ENCODE data around the gene TM4SF1.

Gene TM4SF1

DNA sequence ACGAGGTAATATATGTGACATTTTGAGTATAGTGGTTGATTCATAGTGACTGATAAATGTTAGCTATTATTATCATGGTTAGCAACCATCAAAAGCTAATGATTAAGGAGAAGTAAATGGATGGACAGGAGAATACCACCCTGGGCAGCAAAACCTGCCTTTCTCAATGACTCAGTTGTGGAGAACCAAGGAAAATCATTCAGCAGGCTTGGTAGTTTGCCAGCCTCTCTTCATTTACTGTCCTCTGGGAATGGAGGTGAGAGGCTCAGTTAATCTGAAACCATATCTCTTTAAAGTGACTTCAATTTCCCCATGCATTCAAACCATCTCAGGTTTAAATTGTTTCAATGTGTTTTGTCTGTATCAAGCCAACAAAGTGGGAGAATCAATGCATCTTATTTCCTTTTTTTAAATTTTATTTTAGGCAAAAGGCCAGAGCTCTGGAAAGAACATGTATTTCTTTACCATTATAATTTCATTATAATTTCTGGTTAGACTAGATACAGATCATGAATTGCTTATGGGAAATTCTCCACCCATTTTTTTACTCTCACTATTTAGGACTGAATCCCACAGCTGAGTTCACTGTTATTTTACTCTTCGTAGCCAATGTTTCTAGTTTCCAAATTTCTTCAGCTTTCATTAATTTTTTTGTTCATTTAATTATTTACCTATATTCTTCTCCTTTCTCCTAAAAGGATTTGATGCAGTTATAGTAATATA lies 46.7 kb downstream of the TM4SF1 start:
- Histone ChIP-seq H3K79me2 (ENCODE audit: control insufficient read depth, insufficient read depth, low read length, unreplicated experiment) (no peaks in the 10 kb centered on the region), H3K27ac (ENCODE audit: low read depth, low read length) (no peak overlapping the region), H3K4me3 (ENCODE audit: low read depth, low read length) (no peak overlapping the region), H3K4me1 (ENCODE audit: control insufficient read depth, insufficient read depth, low read length, unreplicated experiment) (peaks cover 41% of the 10 kb centered on the region), H2AFZ (ENCODE audit: low read length, unreplicated experiment) (no peak overlapping the region), H3K27me3 (ENCODE audit: insufficient read depth, low read length) (no peaks in the 10 kb centered on the region), H3K36me3 (ENCODE audit: insufficient read depth, low read length) (no peaks in the 10 kb centered on the region)

DNA sequence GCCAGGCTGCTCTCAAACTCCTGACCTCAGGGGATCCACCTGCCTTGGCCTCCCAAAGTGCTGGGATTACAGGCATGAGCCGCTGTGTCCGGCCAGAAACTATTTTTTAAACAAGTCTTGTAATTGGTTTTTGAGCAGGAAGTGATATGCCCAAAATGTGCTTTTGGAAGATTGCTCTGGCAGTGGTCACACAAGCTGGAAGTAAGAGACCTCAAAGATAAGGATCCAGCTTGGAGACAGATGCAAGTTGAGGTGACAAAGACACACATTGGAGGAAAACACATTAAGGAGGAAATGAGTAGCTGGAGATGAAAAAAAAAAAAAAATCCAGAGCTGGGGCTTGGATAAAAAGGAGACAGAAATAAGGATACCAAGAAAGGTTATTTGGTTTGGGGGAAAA lies 50.3 kb downstream of the TM4SF1 start:
- Histone ChIP-seq H3K4me3 (ENCODE audit: low read depth, low read length) (no peak overlapping the region), H2AFZ (ENCODE audit: low read length, unreplicated experiment) (no peak overlapping the region), H3K27ac (ENCODE audit: low read depth, low read length) (no peak overlapping the region), H3K4me1 (ENCODE audit: control insufficient read depth, insufficient read depth, low read length, unreplicated experiment) (peaks cover 21% of the 10 kb centered on the region), H3K79me2 (ENCODE audit: control insufficient read depth, insufficient read depth, low read length, unreplicated experiment) (no peaks in the 10 kb centered on the region), H3K36me3 (ENCODE audit: insufficient read depth, low read length) (no peaks in the 10 kb centered on the region), H3K27me3 (ENCODE audit: insufficient read depth, low read length) (no peaks in the 10 kb centered on the region)

DNA sequence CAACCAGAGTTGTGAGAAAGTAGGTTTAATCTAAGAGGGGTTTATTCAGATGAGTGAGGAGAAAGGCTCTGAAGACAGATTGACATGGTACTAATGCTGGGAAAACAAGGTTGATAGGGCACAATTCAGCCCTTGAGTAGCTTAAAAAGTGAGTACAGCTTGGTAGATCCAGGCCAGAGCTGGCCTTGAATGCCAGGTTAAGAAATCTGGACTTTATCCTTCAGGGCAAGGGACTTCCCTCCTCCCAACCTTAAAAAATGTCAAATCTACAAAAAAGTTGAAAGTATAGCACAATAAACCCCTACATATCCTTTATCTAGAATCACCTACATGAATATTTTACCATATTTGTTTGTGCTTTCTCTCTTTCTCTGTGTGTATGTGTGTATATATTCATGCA lies 51.9 kb downstream of the TM4SF1 start:
- H3K36me3 ChIP-seq (ENCODE audit: insufficient read depth, low read length) = no peaks in the 10 kb centered on the region
- no peak overlapping the region for H2AFZ ChIP-seq (ENCODE audit: low read length, unreplicated experiment)
- H3K79me2 ChIP-seq (ENCODE audit: control insufficient read depth, insufficient read depth, low read length, unreplicated experiment) = no peaks in the 10 kb centered on the region
- H3K4me1 ChIP-seq (ENCODE audit: control insufficient read depth, insufficient read depth, low read length, unreplicated experiment) = peaks cover 6% of the 10 kb centered on the region
- no peaks in the 10 kb centered on the region for H3K27me3 ChIP-seq (ENCODE audit: insufficient read depth, low read length)
- H3K4me3 ChIP-seq (ENCODE audit: low read depth, low read length) = no peak overlapping the region
- H3K27ac ChIP-seq (ENCODE audit: low read depth, low read length) = no peak overlapping the region

DNA sequence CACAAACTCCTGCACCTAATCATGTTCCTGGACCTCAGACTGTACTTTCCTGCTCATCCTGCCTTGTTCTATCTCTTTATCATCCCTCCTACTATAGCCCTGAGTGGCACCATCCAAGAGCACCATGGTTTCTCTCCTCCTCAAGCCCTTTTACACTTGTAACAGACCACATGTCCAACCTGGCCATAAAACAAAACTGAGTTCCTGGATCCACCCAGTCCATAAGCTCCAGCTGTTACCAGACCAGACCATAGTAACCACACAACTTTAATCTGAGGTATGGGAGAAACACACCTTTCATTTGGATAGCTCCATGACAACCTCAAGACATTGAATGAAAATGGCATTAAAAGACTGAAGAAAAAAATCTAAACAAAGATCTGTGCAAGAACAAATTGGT lies 53.1 kb downstream of the TM4SF1 start:
- H3K36me3 ChIP-seq (ENCODE audit: insufficient read depth, low read length) = no peaks in the 10 kb centered on the region
- H3K4me1 ChIP-seq (ENCODE audit: control insufficient read depth, insufficient read depth, low read length, unreplicated experiment) = no peaks in the 10 kb centered on the region
- H3K27ac ChIP-seq (ENCODE audit: low read depth, low read length) = no peak overlapping the region
- no peaks in the 10 kb centered on the region for H3K79me2 ChIP-seq (ENCODE audit: control insufficient read depth, insufficient read depth, low read length, unreplicated experiment)
- no peak overlapping the region for H2AFZ ChIP-seq (ENCODE audit: low read length, unreplicated experiment)
- no peak overlapping the region for H3K4me3 ChIP-seq (ENCODE audit: low read depth, low read length)
- no peaks in the 10 kb centered on the region for H3K27me3 ChIP-seq (ENCODE audit: insufficient read depth, low read length)

DNA sequence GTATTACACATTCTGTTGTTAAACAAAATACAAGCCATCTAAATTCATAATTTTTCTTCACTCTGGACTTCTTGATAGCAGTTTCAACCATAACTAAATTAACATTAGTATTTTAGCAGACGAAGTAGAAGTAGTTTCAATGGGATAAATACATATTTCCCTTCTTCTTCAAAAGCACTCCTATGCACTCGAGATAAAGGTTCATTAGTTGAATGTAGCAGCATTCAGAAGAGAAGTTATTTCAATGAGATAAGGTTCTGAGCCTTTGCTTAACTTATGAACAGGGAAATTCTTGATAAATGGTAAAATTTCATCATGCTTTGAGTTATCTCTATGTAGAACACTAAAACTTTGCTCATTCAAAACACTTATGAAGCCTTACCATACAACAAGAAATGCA lies 55.8 kb downstream of the TM4SF1 start:
- Histone ChIP-seq H3K4me3 (ENCODE audit: low read depth, low read length) (no peak overlapping the region), H3K27me3 (ENCODE audit: insufficient read depth, low read length) (no peaks in the 10 kb centered on the region), H3K79me2 (ENCODE audit: control insufficient read depth, insufficient read depth, low read length, unreplicated experiment) (no peaks in the 10 kb centered on the region), H3K36me3 (ENCODE audit: insufficient read depth, low read length) (no peaks in the 10 kb centered on the region), H3K27ac (ENCODE audit: low read depth, low read length) (no peak overlapping the region), H3K4me1 (ENCODE audit: control insufficient read depth, insufficient read depth, low read length, unreplicated experiment) (peaks cover 4% of the 10 kb centered on the region), H2AFZ (ENCODE audit: low read length, unreplicated experiment) (no peak overlapping the region)

DNA sequence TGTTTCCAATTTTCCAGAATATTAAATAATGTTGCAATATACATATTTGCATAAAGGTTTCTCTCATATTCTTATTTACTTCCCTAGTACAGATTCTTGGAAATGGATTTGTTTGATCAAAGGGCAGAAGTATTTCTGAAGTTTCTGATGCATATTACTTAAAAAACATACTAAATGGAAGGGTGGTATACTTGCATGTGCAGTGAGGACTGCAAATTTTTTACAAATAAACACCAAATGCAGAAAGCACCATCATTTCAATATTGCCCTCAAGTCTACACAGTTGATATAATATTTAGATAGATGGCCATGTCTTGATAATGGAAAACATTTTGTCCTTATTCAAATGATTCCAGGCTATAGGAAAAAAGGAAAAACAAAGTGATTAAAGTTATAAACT lies 56.3 kb downstream of the TM4SF1 start:
- no peaks in the 10 kb centered on the region for H3K27me3 ChIP-seq (ENCODE audit: insufficient read depth, low read length)
- no peaks in the 10 kb centered on the region for H3K79me2 ChIP-seq (ENCODE audit: control insufficient read depth, insufficient read depth, low read length, unreplicated experiment)
- no peak overlapping the region for H2AFZ ChIP-seq (ENCODE audit: low read length, unreplicated experiment)
- no peak overlapping the region for H3K4me3 ChIP-seq (ENCODE audit: low read depth, low read length)
- no peaks in the 10 kb centered on the region for H3K36me3 ChIP-seq (ENCODE audit: insufficient read depth, low read length)
- no peak overlapping the region for H3K27ac ChIP-seq (ENCODE audit: low read depth, low read length)
- H3K4me1 ChIP-seq (ENCODE audit: control insufficient read depth, insufficient read depth, low read length, unreplicated experiment) = peaks cover 9% of the 10 kb centered on the region

DNA sequence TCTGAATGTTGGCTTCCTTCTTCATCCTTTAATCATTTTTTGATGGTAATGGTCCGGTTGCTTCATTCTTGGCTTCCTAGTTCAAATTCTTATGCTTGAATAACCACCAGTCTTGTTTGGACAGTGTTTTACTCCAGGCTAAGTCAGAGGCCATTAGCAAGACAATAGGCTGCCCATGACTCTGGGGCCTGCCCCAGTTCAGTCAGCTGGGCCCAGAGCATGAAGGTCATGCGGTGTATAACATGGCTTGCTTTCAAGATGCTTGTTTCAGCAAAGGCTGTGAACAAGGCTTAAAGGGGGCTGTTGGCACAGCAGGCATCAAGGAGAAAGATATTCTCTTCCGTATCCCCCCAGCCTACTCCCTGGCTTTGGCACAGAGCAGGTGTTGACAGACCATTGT lies 57.7 kb downstream of the TM4SF1 start:
- Histone ChIP-seq H2AFZ (ENCODE audit: low read length, unreplicated experiment) (no peak overlapping the region), H3K36me3 (ENCODE audit: insufficient read depth, low read length) (no peaks in the 10 kb centered on the region), H3K4me3 (ENCODE audit: low read depth, low read length) (no peak overlapping the region), H3K27ac (ENCODE audit: low read depth, low read length) (no peak overlapping the region), H3K27me3 (ENCODE audit: insufficient read depth, low read length) (no peaks in the 10 kb centered on the region), H3K79me2 (ENCODE audit: control insufficient read depth, insufficient read depth, low read length, unreplicated experiment) (no peaks in the 10 kb centered on the region), H3K4me1 (ENCODE audit: control insufficient read depth, insufficient read depth, low read length, unreplicated experiment) (peaks cover 23% of the 10 kb centered on the region)

Measured in ACC112 (cell line).